ENCODE measurements around the gene NRDE2.

GRCh38 chr14:90358359-90358758, 26.6 kb upstream of the NRDE2 start:
- TF ChIP-seq CTCF (IDR thresholded peaks at IDR 0.05): no peak
- no peak for TF ChIP-seq EP300 (IDR thresholded peaks at IDR 0.05; ENCODE audit: low read depth)
- no peak for TF ChIP-seq POLR2A (IDR thresholded peaks at IDR 0.05)
- no peak for TF ChIP-seq POLR2AphosphoS5 (IDR thresholded peaks at IDR 0.05)

All from transverse colon (tissue), 4 donors.